OCI-M2 (cell line): ENCODE results near the gene RGS1.

Experiments
- DNase-seq: peaks from one replicate; lab custom pipeline; 2025; ENCODE audit not compliant: unreplicated experiment; lab: John Stamatoyannopoulos, UW

Gene RGS1

DNA sequence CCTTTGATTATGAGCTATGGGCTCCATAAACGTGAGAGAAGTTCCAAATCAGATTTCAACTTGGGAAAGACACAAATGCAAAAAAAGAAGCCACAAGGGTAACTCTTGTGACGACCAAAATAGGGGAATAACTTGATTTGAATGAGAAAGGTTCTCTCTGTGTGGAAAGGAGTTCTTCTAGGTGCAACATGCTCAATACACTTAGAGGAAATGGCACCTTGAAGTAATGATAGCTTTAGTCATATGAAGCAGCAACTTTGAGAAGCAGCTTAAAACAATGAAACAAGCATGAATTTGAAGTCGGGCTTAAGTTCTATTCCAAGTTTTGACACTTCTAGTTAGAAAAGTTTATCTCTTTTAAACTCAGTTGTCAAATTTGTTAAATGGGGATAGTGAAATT is 21.8 kb upstream of the RGS1 start:
- DNase-seq = no peak

DNA sequence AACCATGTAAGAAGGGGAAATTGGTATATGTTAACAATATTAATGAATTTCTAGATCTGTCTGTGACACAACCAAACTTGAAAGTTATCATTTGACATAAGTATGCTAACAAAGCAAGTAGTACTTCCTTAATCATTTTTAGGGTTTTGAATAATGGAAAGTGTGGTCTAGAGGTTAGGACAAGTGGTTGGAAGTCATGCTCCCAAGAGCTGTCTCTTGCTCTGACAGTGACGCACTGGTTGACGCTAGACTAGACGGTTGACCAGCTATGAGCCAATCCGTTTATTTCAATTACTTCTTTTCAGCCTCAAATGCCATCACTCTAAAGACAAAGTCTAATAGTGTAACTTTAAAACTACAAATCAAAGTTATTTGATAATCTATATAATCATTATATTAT is 20.7 kb upstream of the RGS1 start:
- DNase-seq = no peak

DNA sequence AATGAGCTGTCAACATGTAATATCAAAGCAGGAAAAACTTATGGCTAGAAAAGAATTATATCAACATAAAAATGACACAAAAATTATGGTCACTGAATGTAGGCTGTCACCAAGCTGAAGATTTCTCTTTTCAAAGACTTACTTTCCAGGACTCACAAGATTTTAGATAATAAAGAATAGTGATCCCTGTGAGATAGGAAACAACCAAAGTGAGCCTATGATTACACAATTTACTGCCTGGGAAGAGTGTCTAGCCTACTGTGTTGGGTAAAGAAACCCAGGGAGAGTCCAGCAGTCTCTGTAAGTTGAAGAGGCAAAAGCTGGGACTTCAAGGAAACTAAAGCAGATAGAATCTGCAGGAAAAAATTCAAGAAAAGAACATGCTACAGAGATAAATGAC is 20.2 kb upstream of the RGS1 start:
- no peak for DNase-seq

GRCh38 chr1:192557841-192558595 is 17.6 kb upstream of the RGS1 start:
- DNase-seq = no peak

GRCh38 chr1:192559115-192560006 is 16.2 kb upstream of the RGS1 start:
- DNase-seq = no peak

DNA sequence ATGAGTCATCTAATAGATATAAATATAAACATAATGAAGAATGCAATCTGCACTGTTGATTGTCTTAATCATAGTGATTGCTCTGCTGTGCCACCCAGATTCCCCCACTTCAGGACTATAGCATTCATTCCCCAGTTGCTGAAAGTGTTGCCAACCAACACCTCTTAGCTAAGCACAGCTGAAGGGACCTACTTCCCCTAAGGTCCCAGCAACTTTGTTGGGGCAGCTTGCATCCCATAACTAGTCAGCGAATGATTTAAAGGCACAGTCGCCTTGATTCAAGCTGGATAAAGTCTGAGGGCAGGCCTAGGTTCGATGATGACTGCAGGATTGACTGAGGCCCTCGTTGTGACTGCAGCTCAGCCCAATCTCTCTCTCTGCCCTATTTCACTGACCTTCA is 14.3 kb upstream of the RGS1 start:
- no peak for DNase-seq

GRCh38 chr1:192563129-192563528 is 12.4 kb upstream of the RGS1 start:
- no peak for DNase-seq

- no peak for DNase-seq
These were observed 11.5 kb upstream of the RGS1 start for GRCh38 chr1:192564099-192564498.

GRCh38 chr1:192565946-192566345 is 9.6 kb upstream of the RGS1 start:
- no peak for DNase-seq

GRCh38 chr1:192566657-192567056 is 8.9 kb upstream of the RGS1 start:
- DNase-seq = no peak

- DNase-seq = no peak
These were observed 7.5 kb upstream of the RGS1 start for GRCh38 chr1:192568063-192568462.

GRCh38 chr1:192571668-192572067 is 3.9 kb upstream of the RGS1 start:
- DNase-seq = no peak

GRCh38 chr1:192573499-192573898 is 2.1 kb upstream of the RGS1 start:
- DNase-seq = no peak

- no peak for DNase-seq
These were observed 1.5 kb upstream of the RGS1 start for GRCh38 chr1:192574073-192574472.

GRCh38 chr1:192576190-192577144 is 894 bp downstream of the RGS1 start:
- no peak for DNase-seq

DNA sequence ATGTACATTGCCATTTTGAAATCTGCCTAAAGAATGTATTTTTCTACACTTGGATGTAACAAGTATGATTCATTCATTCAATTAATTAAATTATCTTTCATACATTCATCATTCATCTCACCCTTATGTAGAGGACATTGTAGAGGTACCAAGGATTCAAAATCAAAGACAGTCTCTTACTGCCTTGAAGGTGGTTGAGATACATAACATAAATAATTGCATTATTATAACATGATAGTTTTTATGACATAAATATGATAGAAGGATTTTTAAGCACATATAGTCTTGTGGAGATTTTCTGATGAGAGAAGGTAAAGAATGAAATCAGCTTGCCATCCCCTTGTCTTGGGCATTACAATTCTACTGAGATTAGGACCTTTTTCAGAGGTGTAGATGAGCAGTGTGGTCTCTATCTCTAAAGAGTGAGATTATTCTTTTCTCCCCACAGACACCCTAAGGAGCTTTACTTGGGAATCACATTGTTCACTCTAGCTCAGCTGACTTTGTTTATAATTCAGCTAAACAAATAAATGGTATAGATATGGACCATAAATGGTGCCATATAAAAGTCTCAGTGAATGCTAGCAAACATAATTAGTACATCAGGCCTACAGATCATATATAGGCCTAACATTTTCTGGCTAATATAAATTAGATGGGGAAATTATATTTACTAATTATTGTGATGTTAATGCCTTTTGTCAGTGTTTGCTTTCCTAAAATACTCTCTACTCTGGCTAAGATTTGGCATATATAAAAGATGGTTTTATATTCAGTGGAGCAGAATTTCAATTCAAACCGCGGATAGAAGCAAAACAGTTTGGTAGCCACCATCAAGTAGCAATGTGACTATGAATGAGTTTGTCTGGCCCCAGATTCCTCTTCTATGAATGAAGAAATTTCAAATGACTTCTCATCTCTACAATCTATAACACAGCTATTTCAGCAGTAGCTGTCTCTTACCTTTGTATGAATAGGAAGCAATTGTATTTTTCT is 1.9 kb downstream of the RGS1 start:
- DNase-seq = no peak

DNA sequence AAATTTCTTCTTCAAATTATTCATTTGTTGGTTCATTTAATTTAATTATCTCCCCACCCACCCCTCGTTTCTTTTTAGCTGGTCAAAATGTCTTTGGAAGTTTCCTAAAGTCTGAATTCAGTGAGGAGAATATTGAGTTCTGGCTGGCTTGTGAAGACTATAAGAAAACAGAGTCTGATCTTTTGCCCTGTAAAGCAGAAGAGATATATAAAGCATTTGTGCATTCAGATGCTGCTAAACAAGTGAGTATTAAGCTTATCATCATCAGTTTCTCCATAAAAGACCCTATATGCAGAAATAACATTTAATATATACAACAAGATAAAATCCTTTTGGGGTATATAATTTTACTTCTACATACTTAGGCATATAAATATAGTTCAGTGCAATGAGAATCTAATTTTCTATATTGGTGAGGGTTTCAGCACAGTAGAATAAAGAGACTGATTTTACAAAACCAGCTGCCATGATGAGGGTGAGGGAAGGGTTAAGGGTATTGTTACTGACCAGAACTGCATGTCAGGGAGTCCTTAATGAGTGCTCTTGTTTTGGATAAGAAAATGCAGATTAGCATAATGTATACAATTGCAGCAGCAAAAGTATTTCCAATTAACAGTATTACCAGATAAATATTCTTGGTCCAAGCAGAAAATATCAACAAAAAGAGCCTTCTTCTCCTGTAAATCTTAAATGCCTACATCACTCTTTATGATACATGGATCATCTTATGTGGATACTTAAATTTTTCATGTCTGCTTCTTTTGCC is 2.8 kb downstream of the RGS1 start:
- no peak for DNase-seq

DNA sequence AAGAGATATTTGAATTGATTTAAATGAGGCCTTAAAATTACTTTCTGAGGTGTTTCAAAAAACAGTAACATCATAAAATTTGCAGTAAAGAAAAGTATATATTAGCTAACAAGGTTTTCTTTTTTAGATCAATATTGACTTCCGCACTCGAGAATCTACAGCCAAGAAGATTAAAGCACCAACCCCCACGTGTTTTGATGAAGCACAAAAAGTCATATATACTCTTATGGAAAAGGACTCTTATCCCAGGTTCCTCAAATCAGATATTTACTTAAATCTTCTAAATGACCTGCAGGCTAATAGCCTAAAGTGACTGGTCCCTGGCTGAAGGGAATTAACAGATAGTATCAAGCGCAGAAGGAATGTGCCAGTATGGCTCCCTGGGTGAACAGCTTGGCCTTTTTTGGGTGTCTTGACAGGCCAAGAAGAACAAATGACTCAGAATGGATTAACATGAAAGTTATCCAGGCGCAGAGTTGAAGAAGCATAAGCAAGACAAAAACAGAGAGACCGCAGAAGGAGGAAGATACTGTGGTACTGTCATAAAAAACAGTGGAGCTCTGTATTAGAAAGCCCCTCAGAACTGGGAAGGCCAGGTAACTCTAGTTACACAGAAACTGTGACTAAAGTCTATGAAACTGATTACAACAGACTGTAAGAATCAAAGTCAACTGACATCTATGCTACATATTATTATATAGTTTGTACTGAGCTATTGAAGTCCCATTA is 3.6 kb downstream of the RGS1 start:
- no peak for DNase-seq
